Mesodermal cell (in vitro differentiated cells): ENCODE data around the gene UMOD.

ENCODE experiments used
- H3K27ac ChIP-seq: 2 replicates; pipeline ENCODE4 v1.7.0; 2013; ENCODE audit warnings: mild to moderate bottlenecking, low read depth, low read length, moderate library complexity; ENCODE audit not compliant: severe bottlenecking
- H3K36me3 ChIP-seq: 2 replicates; pipeline ENCODE4 v1.7.1; 2013; ENCODE audit warnings: mild to moderate bottlenecking, low read length, moderate library complexity; ENCODE audit not compliant: control insufficient read depth, insufficient read depth
- H3K4me1 ChIP-seq: one replicate; pipeline ENCODE4 v1.7.1; 2013; ENCODE audit warnings: mild to moderate bottlenecking, low read length; ENCODE audit not compliant: insufficient read depth, control insufficient read depth, poor library complexity, severe bottlenecking
- H3K4me3 ChIP-seq: 2 replicates; pipeline ENCODE4 v1.7.0; 2013; ENCODE audit warnings: low read length, control low read depth, mild to moderate bottlenecking; ENCODE audit not compliant: insufficient read depth, poor library complexity, severe bottlenecking; ENCODE audit errors: extremely low read depth
- H3K9me3 ChIP-seq: 2 replicates; pipeline ENCODE4 v1.7.1; 2013; ENCODE audit warnings: mild to moderate bottlenecking, low read length, moderate library complexity; ENCODE audit not compliant: control insufficient read depth
- WGBS, 2 experiments: methylation state at CpG; one replicate each; pipeline ENCODE4 v1.1.5; 2013; ENCODE audit warnings: missing lambda C conversion rate in 2 of 2; ENCODE audit not compliant: insufficient coverage in 2 of 2; 5-methylcytosine and 5-hydroxymethylcytosine counted together

The UMOD gene

GRCh38 chr16:20363191-20363590 lies 10.7 kb upstream of the UMOD start:
- Histone ChIP-seq H3K36me3 (no peaks in the 10 kb centered on the region), H3K4me1 (no peaks in the 10 kb centered on the region), H3K4me3 (no peak overlapping the region), H3K9me3 (no peaks in the 10 kb centered on the region), H3K27ac (no peak overlapping the region)
- WGBS, 2 experiments = 80% methylated on average over 2 of the region's 2 CpGs; no CpG with 5 or more reads in 1 of the 2 experiments

GRCh38 chr16:20359997-20360396 lies 7.5 kb upstream of the UMOD start:
- no peaks in the 10 kb centered on the region for H3K4me1 ChIP-seq
- WGBS, 2 experiments = 27 to 50% methylated on average over 2 of the region's 2 CpGs

GRCh38 chr16:20355114-20355782 lies 2.7 kb upstream of the UMOD start:
- Histone ChIP-seq H3K4me1 (no peaks in the 10 kb centered on the region), H3K36me3 (no peaks in the 10 kb centered on the region), H3K4me3 (no peak overlapping the region), H3K27ac (no peak overlapping the region), H3K9me3 (no peaks in the 10 kb centered on the region)
- 73 to 79% methylated on average over 5 to 6 of the region's 7 CpGs for WGBS, 2 experiments

More at GRCh38 chr16:20359997-20360396, 7.5 kb upstream of the UMOD start:
- Histone ChIP-seq H3K4me3 (no peak overlapping the region), H3K9me3 (no peaks in the 10 kb centered on the region), H3K36me3 (no peaks in the 10 kb centered on the region), H3K27ac (no peak overlapping the region)

DNA sequence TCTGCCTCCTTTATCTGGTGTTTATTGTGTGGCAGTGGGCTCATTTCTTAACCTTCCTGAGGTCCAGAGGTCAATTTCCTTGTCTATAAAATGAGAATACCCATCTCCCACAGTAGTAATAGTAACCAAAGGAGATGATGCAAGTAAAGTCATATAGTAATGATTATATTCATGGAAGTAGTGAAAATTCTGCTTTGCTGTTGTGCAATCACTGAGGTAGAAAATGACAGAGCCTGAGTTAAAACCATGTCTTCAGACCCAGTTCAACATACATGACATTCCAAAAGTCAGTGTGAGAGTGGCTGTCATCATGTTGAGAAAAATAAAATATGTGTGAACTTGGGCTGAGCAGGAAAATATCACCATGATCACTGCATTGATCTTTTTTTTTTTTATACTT lies 864 bp upstream of the UMOD start:
- H3K36me3 ChIP-seq = no peaks in the 10 kb centered on the region
- no peaks in the 10 kb centered on the region for H3K4me1 ChIP-seq
- no peak overlapping the region for H3K27ac ChIP-seq
- H3K9me3 ChIP-seq = no peaks in the 10 kb centered on the region
- H3K4me3 ChIP-seq = no peak overlapping the region

- 90 to 93% methylated on average over 2 of the region's 6 CpGs for WGBS, 2 experiments
- no peak overlapping the region for H3K4me3 ChIP-seq
- no peak overlapping the region for H3K27ac ChIP-seq
- no peaks in the 10 kb centered on the region for H3K9me3 ChIP-seq
- H3K36me3 ChIP-seq = no peaks in the 10 kb centered on the region
- H3K4me1 ChIP-seq = no peaks in the 10 kb centered on the region
Measured at GRCh38 chr16:20349615-20350014, 2.9 kb downstream of the UMOD start.

DNA sequence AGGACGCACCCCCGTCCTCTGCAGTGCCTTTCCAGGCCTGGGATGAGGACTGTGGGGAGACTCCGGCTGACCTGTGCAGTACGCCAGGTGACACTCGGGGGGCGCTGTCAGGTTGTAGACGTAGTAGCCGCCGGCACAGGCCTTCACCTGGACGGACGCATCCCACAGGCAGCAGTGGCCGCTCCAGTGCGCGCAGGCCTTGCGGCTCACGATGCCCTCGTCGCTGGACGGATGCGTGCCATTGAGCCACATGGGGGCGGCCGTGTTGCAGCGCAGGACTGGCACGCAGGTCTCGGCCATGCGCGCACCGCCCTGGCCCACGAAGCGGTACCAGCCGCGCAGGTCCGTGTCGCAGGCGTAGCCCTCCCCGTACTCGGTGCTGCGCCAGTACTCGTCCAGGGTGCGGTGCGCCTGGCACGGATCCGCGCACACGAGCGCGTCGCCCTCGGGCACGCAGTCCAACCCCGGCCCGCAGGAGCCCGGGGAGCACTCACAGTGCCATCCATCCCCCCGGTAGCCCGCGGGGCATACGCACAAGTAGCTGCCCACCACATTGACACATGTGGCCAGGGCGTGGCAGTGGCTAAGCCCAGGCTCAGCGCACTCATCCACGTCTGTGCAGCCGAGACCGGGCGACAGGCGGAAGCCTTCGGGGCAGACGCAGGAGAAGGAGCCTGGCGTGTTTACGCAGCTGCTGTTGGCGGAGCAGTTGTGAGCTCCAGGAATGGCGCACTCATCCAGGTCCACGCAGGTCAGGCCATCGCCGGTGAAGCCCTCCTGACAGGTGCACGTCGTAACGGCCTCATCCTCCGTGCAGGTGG lies 3.9 kb downstream of the UMOD start:
- Histone ChIP-seq H3K4me1 (no peaks in the 10 kb centered on the region), H3K9me3 (no peaks in the 10 kb centered on the region), H3K4me3 (no peak overlapping the region), H3K27ac (no peak overlapping the region), H3K36me3 (no peaks in the 10 kb centered on the region)
- WGBS, 2 experiments = 94 to 95% methylated on average over 74 to 76 of the region's 77 CpGs

GRCh38 chr16:20347666-20348364 lies 4.7 kb downstream of the UMOD start:
- no peak overlapping the region for H3K27ac ChIP-seq
- no peak overlapping the region for H3K4me3 ChIP-seq
- 88 to 94% methylated on average over 10 to 11 of the region's 12 CpGs for WGBS, 2 experiments
- H3K36me3 ChIP-seq = no peaks in the 10 kb centered on the region
- no peaks in the 10 kb centered on the region for H3K4me1 ChIP-seq
- H3K9me3 ChIP-seq = no peaks in the 10 kb centered on the region

DNA sequence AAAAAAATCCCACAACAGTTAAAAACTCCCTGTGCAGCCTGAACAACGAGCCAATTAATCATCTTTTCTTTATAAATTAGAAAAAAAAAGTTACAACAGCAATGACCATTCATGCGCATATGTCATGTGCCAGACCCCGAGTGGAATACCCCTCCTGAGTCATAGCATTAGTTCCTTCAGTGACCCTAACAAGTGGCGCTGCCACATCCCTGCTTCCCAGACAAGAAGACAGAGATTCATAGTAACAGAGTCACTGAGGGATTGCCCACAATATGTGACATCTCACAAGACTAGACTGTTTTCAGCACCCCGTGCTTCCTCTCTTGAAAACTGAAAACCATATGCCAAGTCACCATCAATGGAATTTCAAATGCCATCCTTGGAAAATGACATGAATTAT lies 7.9 kb downstream of the UMOD start:
- WGBS, 2 experiments = 93 to 94% methylated on average over 3 to 4 of the region's 5 CpGs

GRCh38 chr16:20339744-20340143 lies 12.8 kb downstream of the UMOD start:
- Histone ChIP-seq H3K9me3 (no peaks in the 10 kb centered on the region), H3K4me1 (no peaks in the 10 kb centered on the region), H3K4me3 (no peak overlapping the region), H3K36me3 (no peaks in the 10 kb centered on the region), H3K27ac (no peak overlapping the region)
- WGBS, 2 experiments = 81 to 100% methylated on average over 3 of the region's 3 CpGs

More for the DNA sequence above, 7.9 kb downstream of the UMOD start:
- H3K4me3 ChIP-seq = no peak overlapping the region
- no peaks in the 10 kb centered on the region for H3K4me1 ChIP-seq
- no peak overlapping the region for H3K27ac ChIP-seq
- H3K36me3 ChIP-seq = no peaks in the 10 kb centered on the region
- H3K9me3 ChIP-seq = no peaks in the 10 kb centered on the region

DNA sequence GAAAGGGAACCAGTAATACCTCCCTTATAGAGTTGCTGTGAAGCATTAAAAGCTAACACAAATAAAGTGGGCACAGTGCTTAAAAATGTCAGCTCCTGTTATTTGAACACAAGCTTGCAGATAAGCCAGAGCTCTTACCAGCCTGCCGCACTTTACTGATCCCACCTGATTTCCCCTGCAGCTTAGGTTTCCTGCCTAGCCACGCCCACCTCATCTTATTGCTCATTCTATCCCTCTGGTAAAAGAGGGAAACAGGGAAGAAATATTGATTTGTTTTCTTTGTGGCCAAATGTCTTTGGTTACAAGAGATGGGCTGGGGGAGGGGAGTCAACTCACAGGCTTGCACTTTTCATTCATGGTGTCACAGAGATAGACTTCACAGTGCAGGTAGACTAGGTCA lies 15.6 kb downstream of the UMOD start:
- Histone ChIP-seq H3K27ac (no peak overlapping the region), H3K4me3 (no peak overlapping the region), H3K36me3 (no peaks in the 10 kb centered on the region), H3K9me3 (no peaks in the 10 kb centered on the region), H3K4me1 (no peaks in the 10 kb centered on the region)
- WGBS, 2 experiments = 67% methylated on average over 1 of the region's 2 CpGs; no CpG with 5 or more reads in 1 of the 2 experiments
